HG03575 (cell line): Measurements from ENCODE around the gene CCDC91.
A peak's percentile ranks its signal among the peaks of the same experiment; 100 is the strongest.

Experiments used
- ATAC-seq: cut with Tn5 transposase; IDR thresholded peaks from one replicate; pipeline ENCODE4 v1.9.1; 2021; ENCODE audit not compliant: unreplicated experiment, insufficient number of reproducible peaks, low FRiP score; ENCODE audit errors: extremely low read depth

CCDC91 gene

GRCh38 chr12:28190321-28191050 lies at the start of gene CCDC91:
TSS of gene CCDC91 (plus strand) at chr12:28190456. CDS start at chr12:28257216, 66,760 bp downstream.
- peak; percentile 56 for ATAC-seq

DNA sequence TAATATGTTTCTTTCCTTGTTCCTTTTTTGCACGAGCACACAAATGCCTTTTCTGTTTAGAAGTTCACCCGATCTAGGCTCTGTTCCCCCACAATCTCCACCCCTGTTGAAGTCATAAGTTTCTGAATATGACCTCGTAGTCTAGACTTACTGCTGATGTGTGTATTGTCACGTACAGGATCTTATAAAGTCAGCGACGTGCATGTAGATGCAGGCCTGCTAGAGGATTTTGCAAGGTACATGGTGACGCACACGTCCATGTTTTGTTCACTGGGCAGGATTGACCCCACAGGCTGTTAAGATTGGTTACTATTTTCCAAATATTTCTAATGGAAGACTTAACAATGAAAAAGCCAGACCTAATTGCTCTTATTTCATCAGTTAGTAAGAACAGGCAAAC lies 46.2 kb upstream of the CCDC91 start:
- ATAC-seq, result no peak

- no peak for ATAC-seq
Observed at GRCh38 chr12:28144532-28144931, 45.7 kb upstream of the CCDC91 start.

DNA sequence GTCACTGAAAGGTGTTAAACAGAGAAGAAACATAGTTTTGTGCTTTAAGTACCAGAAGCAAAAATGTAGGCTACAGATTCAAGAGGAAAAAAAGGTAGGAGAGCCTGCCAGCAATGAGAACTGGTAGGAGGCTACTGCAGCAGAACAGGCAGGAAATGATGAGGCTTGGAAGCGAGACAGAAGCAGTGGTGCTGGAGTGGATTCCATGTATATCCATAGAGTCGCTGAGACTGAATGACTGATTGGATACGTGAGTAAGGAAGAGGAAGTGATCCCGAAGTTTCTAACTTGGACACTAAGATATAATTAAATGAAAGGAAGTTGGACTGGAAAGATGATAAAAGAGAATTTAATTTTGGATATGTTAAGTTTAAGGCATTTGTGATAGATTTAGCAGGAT lies 45.0 kb upstream of the CCDC91 start:
- no peak for ATAC-seq

DNA sequence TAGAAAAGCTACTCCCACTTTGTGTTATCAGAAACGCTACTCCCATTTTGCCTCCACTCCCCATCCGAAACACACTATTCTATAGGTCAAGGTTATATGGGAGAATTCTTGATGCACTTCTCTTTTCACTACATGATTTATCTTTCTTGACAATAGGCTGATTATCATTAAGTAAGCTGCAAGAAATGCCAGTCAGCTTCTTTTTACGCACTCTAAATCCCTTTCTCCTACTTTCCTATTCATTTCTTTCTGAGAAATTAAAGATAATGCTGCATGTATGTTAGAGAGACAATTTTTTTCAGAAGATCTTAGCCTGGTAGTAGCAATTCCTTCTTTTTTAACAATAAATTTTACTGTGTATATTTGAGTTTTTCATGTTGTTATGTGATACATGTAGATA lies 41.0 kb upstream of the CCDC91 start:
- no peak for ATAC-seq

- ATAC-seq, result no peak
Observed at GRCh38 chr12:28156362-28156761, 33.9 kb upstream of the CCDC91 start.

DNA sequence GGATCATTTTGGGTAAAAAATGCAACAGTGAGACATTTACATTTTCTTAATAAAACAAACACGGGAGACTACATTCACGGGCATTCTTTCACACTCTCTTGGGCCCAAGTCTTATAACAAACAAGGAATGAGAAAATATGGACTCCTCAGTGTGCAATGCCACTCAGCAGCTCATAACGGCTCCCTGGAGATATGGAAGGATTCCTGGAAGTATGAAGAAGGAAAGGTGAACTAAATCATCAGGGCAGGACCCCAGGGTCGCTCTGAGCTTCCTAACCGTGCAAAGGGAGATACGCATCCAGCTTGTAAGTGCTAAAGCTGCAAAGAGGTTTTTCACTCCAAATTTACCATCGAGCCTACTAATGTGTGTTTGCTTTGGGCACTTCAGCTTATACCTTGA lies 33.5 kb upstream of the CCDC91 start:
- ATAC-seq, result no peak

- ATAC-seq, result no peak
Observed at GRCh38 chr12:28158353-28158752, 31.9 kb upstream of the CCDC91 start.

- no peak for ATAC-seq
Observed at GRCh38 chr12:28159688-28160087, 30.6 kb upstream of the CCDC91 start.

- no peak for ATAC-seq
Observed at GRCh38 chr12:28161697-28162096, 28.6 kb upstream of the CCDC91 start.

- ATAC-seq, result no peak
Observed at GRCh38 chr12:28162697-28163096, 27.6 kb upstream of the CCDC91 start.

DNA sequence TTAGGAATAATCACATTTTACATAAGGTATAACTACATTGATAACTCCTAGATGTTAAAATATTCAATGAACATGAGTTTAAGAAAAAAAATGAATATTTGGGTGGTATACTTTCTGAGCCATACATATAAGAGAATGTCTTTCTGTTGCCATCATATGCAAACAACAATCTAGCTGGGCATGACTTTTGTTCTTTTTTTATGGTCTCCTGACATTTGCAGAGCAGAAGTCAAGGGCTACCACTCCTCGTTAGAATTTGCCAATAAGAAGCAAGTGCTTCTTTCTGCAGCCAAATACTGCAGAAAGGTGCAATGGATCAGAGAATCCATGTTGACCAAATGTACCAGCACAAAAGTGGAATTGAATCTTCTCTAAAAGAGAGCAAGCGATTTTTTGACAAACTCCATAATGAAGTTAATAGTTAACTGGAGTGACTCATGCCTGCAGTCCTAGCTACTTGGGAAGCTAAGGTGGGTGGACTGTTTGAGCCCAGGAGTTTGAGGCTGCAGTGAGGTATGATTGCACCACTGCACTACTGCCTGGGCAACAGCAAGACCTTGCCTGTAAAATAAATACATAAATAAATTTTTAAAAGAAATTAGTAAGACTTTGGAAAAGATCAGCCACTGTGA lies 25.5 kb upstream of the CCDC91 start:
- ATAC-seq, result no peak

DNA sequence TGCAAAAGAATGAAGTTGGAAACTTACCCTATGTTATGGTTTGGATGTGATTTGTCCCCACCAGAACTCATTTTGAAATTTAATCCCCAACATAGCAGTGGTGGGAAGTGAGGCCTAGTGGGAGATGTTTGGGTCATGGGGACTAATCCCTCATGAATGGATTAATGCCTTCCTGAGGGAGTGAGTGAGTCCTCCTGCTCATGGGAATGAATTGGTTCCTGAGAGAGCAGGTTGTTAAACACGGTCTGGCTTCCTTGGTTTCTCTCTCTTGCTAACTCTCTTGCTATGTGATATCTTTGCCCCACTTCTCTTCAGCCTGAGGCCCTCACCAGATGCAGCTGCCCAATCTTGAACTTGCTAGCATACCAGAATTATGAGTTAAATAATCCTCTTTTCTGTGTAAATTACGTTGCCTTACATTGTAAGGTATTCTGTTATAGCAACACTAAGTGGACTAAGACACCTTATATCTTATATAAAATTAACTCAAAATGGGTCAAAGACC lies 22.2 kb upstream of the CCDC91 start:
- ATAC-seq, result no peak

- ATAC-seq, result no peak
Observed at GRCh38 chr12:28171356-28172060, 18.7 kb upstream of the CCDC91 start.

GRCh38 chr12:28172434-28173030 lies 17.7 kb upstream of the CCDC91 start:
- no peak for ATAC-seq

GRCh38 chr12:28173440-28173839 lies 16.8 kb upstream of the CCDC91 start:
- ATAC-seq, result no peak

DNA sequence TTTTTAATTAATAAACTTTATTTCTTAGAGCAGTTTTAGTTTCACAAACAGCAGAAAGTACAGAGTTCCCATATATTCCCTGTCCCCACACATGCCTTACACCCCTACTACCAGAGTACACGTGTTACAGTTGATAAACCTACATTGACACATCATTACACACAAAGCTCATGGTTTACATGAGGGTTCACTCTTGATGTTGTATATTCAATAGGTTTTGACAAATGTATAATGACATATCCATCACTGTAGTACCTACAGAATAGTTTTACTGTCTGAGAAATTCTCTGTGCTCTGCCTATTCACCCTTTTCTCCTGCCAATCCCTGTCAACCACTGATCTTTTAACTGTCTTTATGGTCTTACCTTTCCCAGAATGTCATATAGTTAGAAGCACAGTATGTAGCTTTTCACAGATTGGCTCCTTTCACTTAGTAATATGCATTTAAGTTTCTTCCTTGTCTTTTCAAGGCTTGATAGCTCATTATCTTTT lies 15.1 kb upstream of the CCDC91 start:
- ATAC-seq, result no peak

GRCh38 chr12:28176295-28176694 lies 14.0 kb upstream of the CCDC91 start:
- ATAC-seq, result no peak

GRCh38 chr12:28177461-28177860 lies 12.8 kb upstream of the CCDC91 start:
- ATAC-seq, result no peak
